H9 (cell line): ENCODE data around the gene PLA2R1. TPM values are rescaled to one million over a fixed set of nuclear protein-coding genes. Genes with fewer than 3 reads are reported as not detected.

ENCODE experiments used
- DNase-seq: peaks from one replicate; pipeline ENCODE4 v3.0.0-alpha.2; 2017
- H2AFZ ChIP-seq: one replicate; pipeline ENCODE4 v1.6.1; 2013; ENCODE audit warnings: mild to moderate bottlenecking, low read length, control low read depth, moderate library complexity
- H2AK5ac ChIP-seq: 2 replicates; pipeline ENCODE4 v1.6.1; 2013; ENCODE audit warnings: low read length, control low read depth, mixed read lengths; ENCODE audit not compliant: insufficient read length
- H2BK120ac ChIP-seq: one replicate; pipeline ENCODE4 v1.6.1; 2013; ENCODE audit warnings: low read depth, mild to moderate bottlenecking, low read length, control low read depth, inconsistent platforms; ENCODE audit not compliant: poor library complexity, severe bottlenecking
- H2BK12ac ChIP-seq: 2 replicates; pipeline ENCODE4 v1.6.1; 2013; ENCODE audit warnings: low read length, control low read depth, mixed read lengths, low read depth; ENCODE audit not compliant: insufficient read length
- H2BK15ac ChIP-seq: 2 replicates; pipeline ENCODE4 v1.6.1; 2013; ENCODE audit warnings: low read depth, low read length, control low read depth
- H2BK20ac ChIP-seq: one replicate; pipeline ENCODE4 v1.6.1; 2013; ENCODE audit warnings: low read depth, mild to moderate bottlenecking, low read length, control low read depth, inconsistent platforms; ENCODE audit not compliant: poor library complexity, severe bottlenecking
- H2BK5ac ChIP-seq: 2 replicates; pipeline ENCODE4 v1.6.1; 2013; ENCODE audit warnings: low read length, control low read depth, mixed read lengths; ENCODE audit not compliant: insufficient read length
- H3K14ac ChIP-seq: 2 replicates; pipeline ENCODE4 v1.6.1; 2013; ENCODE audit warnings: low read length, control low read depth; ENCODE audit not compliant: insufficient read depth
- H3K18ac ChIP-seq: 2 replicates; pipeline ENCODE4 v1.6.1; 2013; ENCODE audit warnings: low read depth, mild to moderate bottlenecking, mixed read lengths, low read length, control low read depth; ENCODE audit not compliant: insufficient read length
- H3K23ac ChIP-seq: 2 replicates; pipeline ENCODE4 v1.6.1; 2013; ENCODE audit warnings: low read length, control low read depth, mixed read lengths, low read depth; ENCODE audit not compliant: insufficient read length
- H3K23me2 ChIP-seq: 2 replicates; pipeline ENCODE4 v1.6.1; 2013; ENCODE audit warnings: low read depth, mild to moderate bottlenecking, mixed read lengths, low read length, control low read depth; ENCODE audit not compliant: insufficient read length, poor library complexity, severe bottlenecking
- H3K27ac ChIP-seq: 2 replicates; pipeline ENCODE4 v1.5.1; 2013; ENCODE audit warnings: low read length, control low read depth, mixed read lengths, low read depth; ENCODE audit not compliant: insufficient read length
- H3K27me3 ChIP-seq: 2 replicates; pipeline ENCODE4 v1.6.1; 2013; ENCODE audit warnings: low read length, control low read depth, inconsistent platforms; ENCODE audit not compliant: insufficient read depth
- H3K4ac ChIP-seq: 2 replicates; pipeline ENCODE4 v1.6.1; 2013; ENCODE audit warnings: low read depth, mild to moderate bottlenecking, control low read depth, inconsistent platforms, low read length, moderate library complexity
- H3K4me1 ChIP-seq: 2 replicates; pipeline ENCODE4 v1.6.1; 2013; ENCODE audit warnings: low read length, control low read depth, inconsistent platforms; ENCODE audit not compliant: insufficient read depth
- H3K4me2 ChIP-seq: 2 replicates; pipeline ENCODE4 v1.6.1; 2013; ENCODE audit warnings: low read length, control low read depth, mixed read lengths; ENCODE audit not compliant: insufficient read length, insufficient read depth
- H3K56ac ChIP-seq: 2 replicates; pipeline ENCODE4 v1.6.1; 2013; ENCODE audit warnings: low read depth, mild to moderate bottlenecking, mixed read lengths, low read length, control low read depth; ENCODE audit not compliant: insufficient read length
- H3K79me1 ChIP-seq: 2 replicates; pipeline ENCODE4 v1.6.1; 2013; ENCODE audit warnings: low read depth, mild to moderate bottlenecking, moderate library complexity, low read length, control low read depth, inconsistent platforms; ENCODE audit not compliant: insufficient read depth, poor library complexity, severe bottlenecking
- H3K79me2 ChIP-seq: 2 replicates; pipeline ENCODE4 v1.6.1; 2013; ENCODE audit warnings: low read length, control low read depth, inconsistent platforms; ENCODE audit not compliant: insufficient read depth
- H3K9ac ChIP-seq: 2 replicates; pipeline ENCODE4 v1.6.1; 2013; ENCODE audit warnings: low read length, control low read depth, mixed read lengths; ENCODE audit not compliant: insufficient read length; ENCODE audit errors: extremely low read depth
- H3K9me3 ChIP-seq: one replicate; pipeline ENCODE4 v1.6.1; 2013; ENCODE audit warnings: low read depth, low read length, inconsistent platforms; ENCODE audit not compliant: control insufficient read depth
- H3T11ph ChIP-seq: one replicate; pipeline ENCODE4 v1.6.1; 2013; ENCODE audit warnings: mild to moderate bottlenecking, low read length, control low read depth, inconsistent platforms
- H4K20me1 ChIP-seq: one replicate; pipeline ENCODE4 v1.6.1; 2013; ENCODE audit not compliant: control insufficient read depth, insufficient read length, insufficient read depth
- H4K5ac ChIP-seq: 2 replicates; pipeline ENCODE4 v1.6.1; 2013; ENCODE audit warnings: low read depth, mild to moderate bottlenecking, mixed read lengths, low read length, control low read depth; ENCODE audit not compliant: insufficient read length
- H4K8ac ChIP-seq: replicated peaks from 2 replicates; pipeline ENCODE4 v1.6.1; 2013; ENCODE audit warnings: low read length, control low read depth, mixed read lengths, low read depth; ENCODE audit not compliant: insufficient read length
- H4K91ac ChIP-seq: 2 replicates; pipeline ENCODE4 v1.6.1; 2013; ENCODE audit warnings: low read depth, mild to moderate bottlenecking, moderate library complexity, mixed read lengths, low read length, control low read depth; ENCODE audit not compliant: insufficient read length
- H3K27ac Mint-ChIP-seq, 3 experiments: 2 replicates in 2 of 3; 3 replicates in 1 of 3; pipeline ENCODE4 v1.8.0; 2020 to 2021; ENCODE audit warnings: mixed read lengths in 3 of 3, mild to moderate bottlenecking in 1 of 3, moderate library complexity in 1 of 3
- H3K27me3 Mint-ChIP-seq: 2 replicates; pipeline ENCODE4 v1.8.0; 2021; ENCODE audit warnings: low read depth, mild to moderate bottlenecking, moderate library complexity, mixed read lengths
- H3K36me3 Mint-ChIP-seq, 3 experiments: 2 replicates in 2 of 3; 3 replicates in 1 of 3; pipeline ENCODE4 v1.8.0; 2020 to 2021; ENCODE audit warnings: low read depth in 3 of 3, mixed read lengths in 3 of 3; ENCODE audit not compliant: insufficient read depth in 1 of 3
- H3K4me1 Mint-ChIP-seq, 2 experiments: 2 replicates each; pipeline ENCODE4 v1.8.0; 2020; ENCODE audit warnings: mixed read lengths in 2 of 2
- H3K4me3 Mint-ChIP-seq, 2 experiments: 2 replicates in 1 of 2; 3 replicates in 1 of 2; pipeline ENCODE4 v1.8.0; 2020 to 2021; ENCODE audit warnings: mild to moderate bottlenecking in 2 of 2, mixed read lengths in 2 of 2, moderate library complexity in 1 of 2
- H3K9me3 Mint-ChIP-seq, 2 experiments: 2 replicates in 1 of 2; 3 replicates in 1 of 2; pipeline ENCODE4 v1.8.0; 2020; ENCODE audit warnings: mild to moderate bottlenecking in 2 of 2, mixed read lengths in 2 of 2, moderate library complexity in 1 of 2
- CTCF ChIP-seq: fragments of 200-600 bp; sonication (generic); conservative IDR thresholded peaks from 3 replicates; pipeline ENCODE4 v1.8.0; 2021; ENCODE audit warnings: antibody characterized with exemption, mild to moderate bottlenecking
- total RNA-seq: library from RNA; stranded (reverse); gene quantifications from 2 replicates; pipeline ENCODE4 v1.2.1, GENCODE V29; 2021

Gene PLA2R1
- total RNA-seq, 1 experiment from 2014 or later: 0.83 TPM

DNA sequence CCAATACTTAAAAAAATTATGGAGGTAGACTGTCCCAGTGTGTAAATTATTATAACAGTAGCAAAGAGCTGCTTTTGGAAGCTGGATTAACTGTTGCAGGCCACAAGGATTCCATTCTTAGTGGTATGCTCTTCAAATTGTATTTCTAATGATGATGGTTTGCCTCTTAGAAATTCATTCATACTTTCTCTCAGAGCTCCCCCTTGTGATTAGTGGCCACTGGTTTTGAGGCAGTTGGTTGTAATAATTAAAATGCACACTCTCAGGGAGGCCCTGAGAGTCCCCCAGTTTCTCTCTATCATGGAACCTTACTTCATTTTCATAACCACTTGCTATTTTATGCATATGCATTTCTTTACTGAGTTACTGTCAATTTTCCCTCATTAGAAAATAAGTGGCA, 122.5 kb downstream of the PLA2R1 start:
- Mint-ChIP-seq H3K4me3 (no peak overlapping the region), H3K27me3 (no peaks in the 10 kb centered on the region), H3K4me1 (peaks cover 3% of the 10 kb centered on the region in 2 experiments), H3K36me3 (no peaks in the 10 kb centered on the region), H3K27ac (no peak overlapping the region), H3K9me3 (peaks cover 0 to 3% of the 10 kb centered on the region in 2 experiments; a peak in 2 of 5 replicates)
- Histone ChIP-seq H3T11ph (no peak overlapping the region), H2BK15ac (no peak overlapping the region), H4K5ac (no peak overlapping the region), H3K9me3 (no peaks in the 10 kb centered on the region), H3K9ac (no peak overlapping the region), H4K8ac (no peak overlapping the region), H4K91ac (no peak overlapping the region), H2AFZ (no peak overlapping the region), H3K79me2 (no peaks in the 10 kb centered on the region), H3K4ac (no peak overlapping the region), H3K18ac (no peak overlapping the region), H3K4me2 (no peak overlapping the region), H2BK5ac (no peak overlapping the region), H2BK120ac (no peak overlapping the region), H3K4me1 (no peaks in the 10 kb centered on the region), H3K14ac (no peak overlapping the region), H3K27ac (no peak overlapping the region), H2AK5ac (no peak overlapping the region), H3K23me2 (no peaks in the 10 kb centered on the region), H2BK12ac (no peak overlapping the region), H3K23ac (no peak overlapping the region), H2BK20ac (no peak overlapping the region), H4K20me1 (no peaks in the 10 kb centered on the region), H3K56ac (no peak overlapping the region), H3K79me1 (no peaks in the 10 kb centered on the region), H3K27me3 (no peaks in the 10 kb centered on the region)
- peak; percentile 42; the same call in 2 of the 3 replicates for TF ChIP-seq CTCF
- no peak for DNase-seq
